Posterior cingulate gyrus (tissue), 11 donors: ENCODE results near the gene FUBP3.
"Not testable (repeated sequence)": the region's sequence is repeated elsewhere in the genome, so short reads cannot be mapped to it uniquely, and the experiment has no call there.

Experiments
- DNase-seq, 10 donors: peaks; one replicate each; pipeline versions ENCODE4 v3.0.0 to v3.0.0-alpha.2; 2020 to 2021; ENCODE audit warnings: mixed read lengths in 3 of 10
- intact Hi-C: fragments of 100-400 bp; cut with DNase I; formaldehyde crosslinking; loops from one replicate; pipeline ENCODE4 v1.15.1; 2023

Gene FUBP3

GRCh38 chr9:130555061-130555460, 24.3 kb upstream of the FUBP3 start:
- DNase-seq, result peak in 2 of 10 donors; percentile 11 to 33
- intact Hi-C loops, result no loop called here

DNA sequence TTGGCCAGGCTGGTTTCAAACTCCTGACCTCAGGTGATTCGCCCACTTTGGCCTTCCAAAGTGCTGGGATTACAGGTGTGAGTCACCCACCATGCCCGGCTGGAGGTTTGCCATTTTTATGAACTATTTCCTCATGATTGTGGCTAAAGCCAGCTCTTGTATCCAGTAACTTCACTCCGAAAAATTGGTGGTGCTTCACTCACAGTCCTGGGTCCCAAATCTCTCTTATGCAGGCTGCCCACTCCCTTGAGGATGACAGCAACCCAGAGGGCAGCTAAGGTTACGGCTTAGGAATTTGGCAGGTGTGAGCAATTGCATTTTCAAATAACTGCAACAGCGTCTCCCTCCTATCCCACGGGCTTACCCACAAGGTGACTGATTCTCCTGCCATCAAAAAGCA, 23.4 kb upstream of the FUBP3 start:
- intact Hi-C loops, result no loop called here
- DNase-seq, result no peak

GRCh38 chr9:130556396-130557076, 22.8 kb upstream of the FUBP3 start:
- peak in 2 of 10 donors; percentile 25 to 63 for DNase-seq
- intact Hi-C loops, result no loop called here

- DNase-seq, result peak in 1 of 10 donors; percentile 30
- intact Hi-C loops, result no loop called here
Observed at GRCh38 chr9:130557077-130557468, 22.3 kb upstream of the FUBP3 start.

DNA sequence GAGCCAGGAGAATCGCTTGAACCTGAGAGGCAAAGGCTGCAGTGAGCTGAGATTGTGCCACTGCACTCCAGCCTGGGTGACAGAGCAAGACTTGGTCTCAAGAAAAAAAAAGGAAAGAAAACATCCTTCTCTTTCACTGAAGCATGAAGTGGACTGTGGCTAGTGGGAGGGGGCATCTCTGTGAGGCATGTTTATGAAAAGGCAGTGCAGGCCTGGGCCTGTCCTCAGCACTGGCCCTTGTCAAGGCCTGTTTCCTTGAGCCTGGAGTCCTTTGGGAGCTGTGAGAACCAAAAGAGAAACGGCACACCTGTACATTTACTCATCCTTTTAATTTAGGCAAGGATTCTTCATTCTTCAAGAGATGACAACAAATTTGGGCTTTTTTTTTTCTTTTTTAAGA, 18.3 kb upstream of the FUBP3 start:
- intact Hi-C loops, result no loop called here
- DNase-seq, result peak in 1 of 10 donors; percentile 47

GRCh38 chr9:130562525-130562924, 16.9 kb upstream of the FUBP3 start:
- DNase-seq, result peak in 1 of 10 donors; percentile 24
- intact Hi-C loops, result not testable (repeated sequence)

DNA sequence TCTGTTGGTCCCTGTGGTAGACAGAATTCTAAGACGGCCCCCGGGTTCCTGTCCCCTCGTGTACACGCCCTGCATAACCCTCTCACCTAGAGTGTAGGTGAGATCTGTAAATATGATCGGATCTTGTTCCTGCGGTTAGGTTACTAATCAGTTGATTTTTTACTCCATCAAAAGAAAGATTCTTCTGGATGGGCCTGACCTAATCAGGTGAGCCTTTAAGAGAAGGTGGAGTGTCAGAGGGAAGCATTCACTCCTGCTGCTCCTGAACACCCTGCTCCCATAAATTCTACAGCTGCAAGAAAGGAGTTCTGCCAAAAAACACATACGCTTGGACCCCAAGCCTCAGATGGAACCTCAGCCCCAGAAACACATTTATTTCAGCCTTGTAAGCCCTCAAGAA, 15.6 kb upstream of the FUBP3 start:
- DNase-seq, result no peak
- intact Hi-C loops, result no loop called here

DNA sequence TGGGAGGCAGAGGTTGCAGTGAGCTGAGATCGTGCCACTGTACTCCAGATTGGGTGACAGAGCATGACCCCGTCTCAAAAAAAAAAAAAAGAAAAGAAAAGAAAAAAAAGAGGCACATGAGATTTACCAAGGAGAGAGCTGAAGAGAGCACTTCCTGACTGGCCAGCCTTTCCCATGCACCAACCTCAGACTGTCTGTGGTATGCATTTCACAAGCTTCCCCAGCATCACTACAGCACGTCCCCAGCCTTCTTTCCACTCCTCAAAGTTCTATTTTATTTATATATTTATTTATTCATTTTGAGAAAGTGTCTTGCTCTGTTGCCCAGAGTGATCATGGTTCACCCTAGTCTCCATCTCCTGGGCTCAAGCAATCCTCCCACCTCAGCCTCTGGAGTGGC, 13.6 kb upstream of the FUBP3 start:
- no peak for DNase-seq
- intact Hi-C loops, result no loop called here

- no peak for DNase-seq
- intact Hi-C loops, result loop anchor here (10.0 kb wide), 1 partner anchor 95 kb away; no protein-coding TSS in a partner anchor
Observed at GRCh38 chr9:130570208-130570607, 9.2 kb upstream of the FUBP3 start.

DNA sequence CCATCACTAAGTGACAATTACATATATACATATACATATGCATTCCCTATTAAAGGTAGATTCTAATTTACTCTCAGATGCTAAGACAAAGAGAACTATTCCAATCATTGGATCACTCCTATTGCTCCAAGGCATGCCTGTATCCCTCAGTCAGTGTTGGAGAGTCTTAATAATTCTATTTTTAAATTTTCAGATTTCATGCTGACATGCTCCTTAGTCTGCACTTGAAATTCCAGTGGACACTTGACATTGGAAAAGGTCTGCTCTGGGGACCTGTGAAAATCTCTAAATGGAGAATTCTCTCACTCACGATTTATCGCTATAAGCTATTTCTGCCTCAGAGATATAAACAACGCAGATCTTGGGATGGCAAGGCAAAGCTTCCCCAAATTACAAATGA, 3.9 kb upstream of the FUBP3 start:
- intact Hi-C loops, result loop anchor here (10.0 kb wide), 1 partner anchor 101 kb away; no protein-coding TSS in a partner anchor
- no peak for DNase-seq

DNA sequence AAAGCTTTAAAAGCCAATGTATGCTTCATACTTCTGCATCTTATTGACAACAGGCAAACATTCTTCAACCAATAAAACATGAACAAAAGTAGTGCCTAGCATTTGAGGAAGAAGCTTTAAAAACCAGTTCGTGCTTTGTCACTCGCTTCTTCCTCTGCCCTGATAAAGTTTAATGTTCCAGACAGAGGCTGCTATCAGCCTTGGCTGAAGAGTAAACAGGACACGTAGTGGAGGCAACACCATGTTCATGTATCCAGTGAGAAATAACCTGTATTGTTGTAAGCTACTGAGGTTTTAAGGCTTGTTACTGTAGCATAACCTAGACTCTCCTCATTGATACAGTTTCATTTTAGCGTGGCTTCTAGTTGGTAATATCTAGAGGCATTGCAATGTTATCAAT, 3.2 kb upstream of the FUBP3 start:
- intact Hi-C loops, result loop anchor here (10.0 kb wide), 1 partner anchor 101 kb away; no protein-coding TSS in a partner anchor
- no peak for DNase-seq

GRCh38 chr9:130579738-130580463, 524 bp downstream of the FUBP3 start:
- intact Hi-C loops, result loop anchor here (10.0 kb wide), 2 partner anchors 105 kb away; no protein-coding TSS in a partner anchor
- DNase-seq, result peak in 1 of 10 donors; percentile 90

- DNase-seq, result no peak
- intact Hi-C loops, result loop anchor here (10.0 kb wide), 1 partner anchor 103 kb away; no protein-coding TSS in a partner anchor
Observed at GRCh38 chr9:130581766-130582165, 2.4 kb downstream of the FUBP3 start.

- intact Hi-C loops, result loop anchor here (10.0 kb wide), 1 partner anchor 102 kb away; no protein-coding TSS in a partner anchor
- DNase-seq, result no peak
Observed at GRCh38 chr9:130583271-130583670, 3.9 kb downstream of the FUBP3 start.

GRCh38 chr9:130587921-130588320, 8.5 kb downstream of the FUBP3 start:
- DNase-seq, result peak in 1 of 10 donors; percentile 19
- intact Hi-C loops, result loop anchor here (1.0 to 10.0 kb wide), 2 partner anchors 21 to 97 kb away; no protein-coding TSS in a partner anchor

DNA sequence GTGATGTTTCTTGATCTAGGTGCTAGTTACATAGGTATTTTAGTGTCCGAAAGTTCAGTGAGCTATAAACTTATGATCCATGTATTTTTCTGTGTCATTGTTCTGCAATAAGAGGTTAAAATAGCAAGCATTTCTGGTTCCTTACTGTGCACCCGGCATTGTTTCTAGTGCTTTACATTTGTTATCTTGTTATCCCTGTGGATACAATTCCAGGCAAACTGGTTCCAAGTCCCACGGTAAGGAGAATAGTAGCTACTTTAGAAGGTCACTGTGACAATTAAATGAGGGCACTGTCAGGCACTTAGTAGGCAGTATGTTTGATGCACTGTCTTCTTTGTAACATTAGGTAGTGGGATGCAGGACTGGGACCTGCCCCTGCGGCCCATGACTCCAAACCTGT, 9.0 kb downstream of the FUBP3 start:
- DNase-seq, result no peak
- intact Hi-C loops, result loop anchor here (1.0 to 10.0 kb wide), 2 partner anchors 21 to 96 kb away; no protein-coding TSS in a partner anchor

GRCh38 chr9:130589754-130590153, 10.4 kb downstream of the FUBP3 start:
- no peak for DNase-seq
- intact Hi-C loops, result loop anchor here (10.0 kb wide), 1 partner anchor 95 kb away; no protein-coding TSS in a partner anchor

- intact Hi-C loops, result no loop called here
- DNase-seq, result no peak
Observed at GRCh38 chr9:130590305-130590704, 10.9 kb downstream of the FUBP3 start.

DNA sequence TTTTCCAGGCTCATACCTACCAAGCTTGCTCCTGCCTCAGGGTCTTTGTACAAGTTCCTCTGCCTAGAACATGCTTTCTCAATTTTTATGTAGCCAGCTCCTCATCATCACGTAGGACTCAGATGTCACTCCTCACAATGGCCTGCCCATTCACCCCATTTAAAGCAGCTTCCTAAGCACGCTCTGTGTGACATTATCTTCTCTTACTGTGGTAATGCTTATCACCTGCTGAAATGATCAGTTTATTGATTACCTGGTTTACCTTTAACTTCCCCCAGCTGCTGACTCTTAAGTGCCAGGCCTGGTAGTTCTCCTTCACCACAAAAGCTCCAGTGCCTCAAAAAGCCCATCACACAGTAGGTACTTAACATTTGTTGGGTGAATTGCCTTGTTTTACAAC, 13.6 kb downstream of the FUBP3 start:
- intact Hi-C loops, result no loop called here
- DNase-seq, result no peak

DNA sequence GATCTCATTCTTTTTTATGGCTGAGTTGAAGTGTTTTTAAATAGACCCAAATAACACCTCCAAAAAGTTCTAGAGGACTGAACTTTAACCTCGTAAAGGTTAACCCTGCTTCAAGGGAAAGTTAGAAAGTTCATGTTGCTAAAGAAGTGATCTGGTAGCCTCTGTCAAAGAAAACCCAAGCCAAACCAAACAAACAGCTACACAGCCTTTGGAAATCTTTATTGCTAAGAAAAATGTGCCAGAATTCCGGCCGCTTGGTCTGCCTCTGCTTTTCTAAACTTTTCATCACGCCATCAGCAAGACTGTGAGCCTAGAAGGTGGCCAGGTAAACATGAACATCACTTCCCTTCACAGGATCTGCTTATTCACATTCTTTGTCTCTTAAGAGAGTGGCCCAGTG, 17.9 kb downstream of the FUBP3 start:
- DNase-seq, result no peak
- intact Hi-C loops, result no loop called here

DNA sequence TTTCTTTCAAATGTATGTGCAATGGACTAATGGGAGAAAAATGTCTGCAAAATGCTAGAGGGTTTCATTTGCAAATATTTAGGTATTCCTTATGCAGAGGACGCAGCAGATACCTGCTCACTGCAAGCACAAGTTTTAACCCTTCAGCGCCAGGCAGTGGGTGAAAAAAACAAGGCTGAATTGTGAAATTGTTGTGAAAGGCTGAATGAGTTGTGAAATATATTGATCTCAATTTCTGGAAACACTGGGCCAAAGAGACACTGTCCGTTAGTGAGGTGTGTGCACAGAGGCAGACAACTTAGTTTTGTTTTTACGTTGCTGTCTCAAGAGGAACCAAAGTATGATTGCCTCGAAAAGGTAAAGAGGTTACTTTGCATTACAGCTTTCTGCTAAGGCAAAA, 18.8 kb downstream of the FUBP3 start:
- intact Hi-C loops, result no loop called here
- DNase-seq, result no peak
